OCI-LY1 (cell line): ENCODE results near the gene XPO5.

Experiments used
- H2AFZ ChIP-seq: fragments of 200-600 bp; sonication (generic), shearing (Covaris generic); 2 replicates; pipeline ENCODE4 v1.6.0; 2014; ENCODE audit warnings: antibody characterized with exemption, mild to moderate bottlenecking, low read length
- H3F3A ChIP-seq: fragments of 200-600 bp; sonication (generic), shearing (Covaris generic); 2 replicates; pipeline ENCODE4 v1.6.0; 2014; ENCODE audit warnings: mild to moderate bottlenecking, antibody characterized with exemption, low read length, moderate library complexity; ENCODE audit not compliant: insufficient read depth
- H3K27ac ChIP-seq: fragments of 200-600 bp; sonication (generic); 2 replicates; pipeline ENCODE4 v1.5.1; 2014; ENCODE audit warnings: low read length, mixed run types, mild to moderate bottlenecking, low read depth; ENCODE audit not compliant: poor library complexity, severe bottlenecking
- H3K27me3 ChIP-seq: fragments of 200-600 bp; sonication (generic); 2 replicates; pipeline ENCODE4 v1.6.0; 2014; ENCODE audit warnings: antibody characterized with exemption, mild to moderate bottlenecking, low read length, moderate library complexity; ENCODE audit not compliant: insufficient read depth
- H3K36me3 ChIP-seq: fragments of 200-600 bp; sonication (generic); 2 replicates; pipeline ENCODE4 v1.6.1; 2014; ENCODE audit warnings: mild to moderate bottlenecking, antibody characterized with exemption, low read length, moderate library complexity, mixed read lengths; ENCODE audit not compliant: insufficient read depth
- H3K4me1 ChIP-seq: fragments of 200-600 bp; sonication (generic); 2 replicates; pipeline ENCODE4 v1.5.1; 2014; ENCODE audit warnings: mild to moderate bottlenecking, low read length, moderate library complexity; ENCODE audit not compliant: insufficient read depth, severe bottlenecking
- H3K4me2 ChIP-seq: fragments of 200-600 bp; sonication (generic), shearing (Covaris generic); 2 replicates; pipeline ENCODE4 v1.6.1; 2014; ENCODE audit warnings: low read length
- H3K4me3 ChIP-seq: fragments of 200-600 bp; sonication (generic); 2 replicates; pipeline ENCODE4 v1.5.1; 2014; ENCODE audit warnings: low read length, low read depth, mild to moderate bottlenecking, mixed read lengths; ENCODE audit not compliant: poor library complexity, severe bottlenecking
- H3K79me2 ChIP-seq: fragments of 200-600 bp; shearing (Covaris generic); 2 replicates; pipeline ENCODE4 v1.6.1; 2016; ENCODE audit warnings: mixed run types, low read length, mixed read lengths; ENCODE audit not compliant: insufficient read depth
- H3K9ac ChIP-seq: fragments of 200-600 bp; sonication (generic), shearing (Covaris generic); 2 replicates; pipeline ENCODE4 v1.6.1; 2014; ENCODE audit warnings: mild to moderate bottlenecking, low read length, mixed read lengths
- H3K9me2 ChIP-seq: fragments of 200-600 bp; sonication (generic), shearing (Covaris generic); 2 replicates; pipeline ENCODE4 v1.6.1; 2014; ENCODE audit warnings: low read depth, mild to moderate bottlenecking, low read length, mixed read lengths
- H3K9me3 ChIP-seq: fragments of 200-600 bp; shearing (Covaris generic); 2 replicates; pipeline ENCODE4 v1.6.1; 2014; ENCODE audit warnings: low read length, mixed read lengths
- H4K20me1 ChIP-seq: fragments of 200-600 bp; sonication (generic), shearing (Covaris generic); 2 replicates; pipeline ENCODE4 v1.6.0; 2016; ENCODE audit warnings: mild to moderate bottlenecking, low read length; ENCODE audit not compliant: insufficient read depth
- EZH2 ChIP-seq: fragments of 200-600 bp; sonication (generic), shearing (Covaris generic); IDR thresholded peaks from 2 replicates; pipeline ENCODE4 v1.8.0; 2017; ENCODE audit warnings: borderline replicate concordance, mixed run types, mild to moderate bottlenecking, antibody characterized with exemption, low read length, moderate library complexity, mixed read lengths
- TF ChIP-seq, protein P1 (sequence below): fragments of 200-600 bp; sonication (generic), shearing (Covaris generic); IDR thresholded peaks from 2 replicates; pipeline ENCODE4 v1.5.1; 2017; ENCODE audit warnings: mild to moderate bottlenecking, antibody characterized with exemption, low read length, moderate library complexity, mixed read lengths

XPO5 gene

DNA sequence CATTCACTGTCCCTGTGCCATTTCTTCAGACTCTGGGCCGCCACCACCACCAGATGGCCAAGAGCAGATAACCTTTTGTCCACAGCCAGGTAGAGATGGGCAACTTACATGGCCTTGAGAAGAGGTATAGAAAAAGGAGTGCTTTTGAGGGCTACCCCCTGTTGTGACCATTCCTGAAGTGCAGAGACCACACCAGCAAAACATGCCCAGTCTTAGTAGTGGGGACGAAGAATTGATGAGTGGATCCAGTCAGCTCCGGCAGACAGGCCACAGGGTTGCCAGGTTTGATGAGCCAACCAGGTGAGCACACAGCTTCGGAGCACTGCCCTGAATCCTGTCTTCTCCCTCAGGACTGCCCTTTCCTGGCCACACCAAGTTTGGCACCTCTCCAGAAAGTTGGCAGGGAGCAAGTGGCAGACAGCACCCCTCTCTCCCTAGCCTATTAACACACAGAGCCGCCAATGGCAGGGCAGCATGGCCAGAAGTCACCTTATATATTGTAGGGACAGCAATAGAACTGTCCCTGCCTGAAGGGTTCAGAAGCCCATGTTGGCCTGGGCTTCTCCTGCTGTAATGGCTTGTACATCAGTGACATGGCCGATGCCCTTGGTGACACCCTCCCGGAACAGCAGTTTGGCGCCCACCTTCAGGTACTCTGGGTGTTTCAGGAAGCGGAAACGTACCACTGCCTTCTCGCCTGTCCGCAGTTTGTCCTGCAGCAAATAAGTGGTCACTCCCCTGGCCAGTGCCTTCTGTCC is 45.4 kb upstream of the XPO5 start:
- Histone ChIP-seq H3K4me1 (no peaks in the 10 kb centered on the region), H3K27ac (no peak overlapping the region), H4K20me1 (no peaks in the 10 kb centered on the region), H3K4me3 (no peak overlapping the region), H3K9ac (no peak overlapping the region), H3K9me2 (no peaks in the 10 kb centered on the region), H3K9me3 (no peaks in the 10 kb centered on the region), H3K79me2 (no peaks in the 10 kb centered on the region), H3K36me3 (peaks cover 93% of the 10 kb centered on the region), H2AFZ (no peak overlapping the region), H3K4me2 (no peak overlapping the region), H3K27me3 (no peaks in the 10 kb centered on the region), H3F3A (no peaks in the 10 kb centered on the region)
- TF ChIP-seq EZH2: no peak
- TF ChIP-seq, protein P1, sequence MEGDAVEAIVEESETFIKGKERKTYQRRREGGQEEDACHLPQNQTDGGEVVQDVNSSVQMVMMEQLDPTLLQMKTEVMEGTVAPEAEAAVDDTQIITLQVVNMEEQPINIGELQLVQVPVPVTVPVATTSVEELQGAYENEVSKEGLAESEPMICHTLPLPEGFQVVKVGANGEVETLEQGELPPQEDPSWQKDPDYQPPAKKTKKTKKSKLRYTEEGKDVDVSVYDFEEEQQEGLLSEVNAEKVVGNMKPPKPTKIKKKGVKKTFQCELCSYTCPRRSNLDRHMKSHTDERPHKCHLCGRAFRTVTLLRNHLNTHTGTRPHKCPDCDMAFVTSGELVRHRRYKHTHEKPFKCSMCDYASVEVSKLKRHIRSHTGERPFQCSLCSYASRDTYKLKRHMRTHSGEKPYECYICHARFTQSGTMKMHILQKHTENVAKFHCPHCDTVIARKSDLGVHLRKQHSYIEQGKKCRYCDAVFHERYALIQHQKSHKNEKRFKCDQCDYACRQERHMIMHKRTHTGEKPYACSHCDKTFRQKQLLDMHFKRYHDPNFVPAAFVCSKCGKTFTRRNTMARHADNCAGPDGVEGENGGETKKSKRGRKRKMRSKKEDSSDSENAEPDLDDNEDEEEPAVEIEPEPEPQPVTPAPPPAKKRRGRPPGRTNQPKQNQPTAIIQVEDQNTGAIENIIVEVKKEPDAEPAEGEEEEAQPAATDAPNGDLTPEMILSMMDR: no peak

DNA sequence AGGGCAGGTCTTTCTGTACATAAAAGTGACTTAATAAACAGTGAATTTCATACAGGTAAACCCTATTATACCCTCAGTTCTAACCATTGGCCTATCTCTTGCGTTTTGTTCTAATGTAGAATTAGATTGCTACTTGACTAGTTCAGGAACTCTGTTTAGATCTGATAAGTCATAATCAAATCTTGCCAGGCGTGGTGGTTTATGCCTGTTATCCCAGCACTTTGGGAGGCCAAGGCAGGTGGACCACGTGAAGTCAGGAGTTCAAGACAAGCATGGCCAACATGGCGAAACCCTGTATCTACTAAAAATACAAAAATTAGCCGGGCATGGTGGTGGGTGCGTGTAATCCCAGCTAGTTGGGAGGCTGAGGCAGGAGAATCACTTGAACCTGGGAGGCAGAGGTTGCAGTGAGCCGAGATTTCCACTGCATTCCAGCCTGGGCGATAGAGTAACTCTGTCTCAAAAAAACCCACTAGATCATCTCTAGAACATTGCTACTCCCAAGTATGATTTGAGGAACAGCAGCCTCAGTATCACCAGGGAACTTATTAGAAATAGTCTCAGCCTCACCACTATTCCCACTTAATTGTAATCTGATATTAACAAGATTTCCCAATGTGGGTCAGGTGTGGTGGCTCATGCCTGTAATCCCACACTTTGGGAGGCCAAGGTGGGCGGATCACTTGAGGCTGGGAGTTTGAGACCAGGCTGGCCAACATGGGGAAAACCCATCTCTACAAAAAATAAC is 41.1 kb upstream of the XPO5 start:
- no peak overlapping the region for H3K4me2 ChIP-seq
- H3K27me3 ChIP-seq: no peaks in the 10 kb centered on the region
- no peaks in the 10 kb centered on the region for H3K79me2 ChIP-seq
- no peak overlapping the region for H3K4me3 ChIP-seq
- no peaks in the 10 kb centered on the region for H3K4me1 ChIP-seq
- H3K9ac ChIP-seq: no peak overlapping the region
- H3K9me2 ChIP-seq: no peaks in the 10 kb centered on the region
- TF ChIP-seq EZH2: no peak
- TF ChIP-seq, protein P1: no peak
- H3F3A ChIP-seq: no peaks in the 10 kb centered on the region
- no peak overlapping the region for H2AFZ ChIP-seq
- peaks cover 79% of the 10 kb centered on the region for H3K36me3 ChIP-seq
- H3K27ac ChIP-seq: no peak overlapping the region
- no peaks in the 10 kb centered on the region for H4K20me1 ChIP-seq
- H3K9me3 ChIP-seq: no peaks in the 10 kb centered on the region

DNA sequence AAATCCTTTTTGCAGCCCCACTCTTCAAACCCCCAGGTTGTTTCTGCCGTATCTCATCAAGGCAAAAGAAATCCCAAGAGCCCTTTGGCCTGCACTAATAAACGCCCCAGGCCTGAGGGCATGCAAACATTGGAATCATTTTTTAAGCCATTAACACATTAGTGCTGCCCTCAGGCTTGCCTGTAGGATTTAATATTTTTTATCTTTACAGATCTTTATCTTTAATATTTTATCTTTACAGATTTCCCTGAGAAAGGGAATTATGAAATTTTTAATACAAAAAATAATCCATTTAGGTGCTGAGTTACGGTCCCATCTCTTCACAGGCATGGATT is 38.5 kb upstream of the XPO5 start:
- Histone ChIP-seq H3K9ac (no peak overlapping the region), H3K4me2 (no peak overlapping the region), H3K27ac (no peak overlapping the region), H3K27me3 (no peaks in the 10 kb centered on the region), H4K20me1 (no peaks in the 10 kb centered on the region), H3F3A (no peaks in the 10 kb centered on the region), H3K4me3 (no peak overlapping the region), H2AFZ (no peak overlapping the region), H3K79me2 (no peaks in the 10 kb centered on the region), H3K4me1 (no peaks in the 10 kb centered on the region), H3K9me2 (no peaks in the 10 kb centered on the region), H3K36me3 (peaks cover 79% of the 10 kb centered on the region), H3K9me3 (no peaks in the 10 kb centered on the region)
- no peak for TF ChIP-seq EZH2
- TF ChIP-seq, protein P1: no peak
